ENCODE results near the gene WDR70. TPM values are rescaled to one million over a fixed set of nuclear protein-coding genes. Genes with fewer than 3 reads are reported as not detected.

Gene WDR70
- total RNA-seq, 1 donor from 2014 or later, result 31.3 TPM

DNA sequence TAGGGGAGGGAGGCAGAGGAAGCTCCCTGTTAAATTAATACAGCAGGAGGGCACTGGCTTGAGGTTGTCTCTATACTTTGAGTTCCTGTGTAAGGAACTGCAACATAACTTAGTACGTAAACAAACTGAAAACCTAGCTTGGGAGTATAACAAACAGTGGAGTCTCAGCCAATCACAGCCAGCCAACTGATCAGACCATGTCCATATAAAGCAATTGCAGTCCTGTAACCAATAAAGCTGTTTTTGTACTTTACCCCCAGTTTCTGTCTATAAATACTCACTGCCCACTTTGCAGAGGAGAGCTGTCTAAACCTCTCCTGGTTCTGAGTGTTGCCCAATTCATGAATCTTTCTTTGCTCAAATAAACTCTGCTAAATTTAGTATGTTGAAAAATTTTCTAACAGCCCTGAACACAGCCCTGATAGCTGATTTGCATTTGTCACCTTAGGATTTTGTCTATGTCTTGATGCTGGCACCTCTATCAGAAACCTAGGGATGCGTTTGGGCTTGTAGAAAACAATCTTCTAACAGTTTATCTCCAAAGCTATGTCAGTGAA is 420.8 kb downstream of the WDR70 start:
- FAIRE-seq (no peak), DNase-seq (ENCODE audit: low read depth) (no peak)
- Histone ChIP-seq H2AFZ (ENCODE audit: low read depth, low read length) (no peak overlapping the region), H3K9me3 (ENCODE audit: insufficient read depth, low read depth, low read length) (peaks cover 5% of the 10 kb centered on the region), H3K36me3 (ENCODE audit: insufficient read depth, low read length) (no peaks in the 10 kb centered on the region), H3K79me2 (ENCODE audit: insufficient read depth, low read length) (no peaks in the 10 kb centered on the region), H3K4me2 (ENCODE audit: low read length) (no peak overlapping the region), H3K27me3 (ENCODE audit: insufficient read depth, low read length) (peaks cover 2% of the 10 kb centered on the region), H3K4me1 (ENCODE audit: insufficient read depth, low read length) (no peaks in the 10 kb centered on the region), H3K4me3 (ENCODE audit: insufficient read depth, low read depth, low read length) (no peak overlapping the region), H3K27ac (ENCODE audit: low read depth, low read length) (no peak overlapping the region), H3K9ac (ENCODE audit: low read length) (no peak overlapping the region), H4K20me1 (ENCODE audit: insufficient read depth, low read length) (no peaks in the 10 kb centered on the region)
- Mint-ChIP-seq H3K4me3 (ENCODE audit: unreplicated experiment) (no peak overlapping the region), H3K9me3 (ENCODE audit: unreplicated experiment) (peaks cover 23% of the 10 kb centered on the region), H3K36me3 (ENCODE audit: low read depth, unreplicated experiment) (no peaks in the 10 kb centered on the region), H3K27me3 (ENCODE audit: low read depth, unreplicated experiment) (peaks cover 4% of the 10 kb centered on the region), H3K4me1 (ENCODE audit: low read depth, unreplicated experiment) (no peaks in the 10 kb centered on the region), H3K27ac (ENCODE audit: unreplicated experiment) (no peak overlapping the region)
- TF ChIP-seq, protein P1, sequence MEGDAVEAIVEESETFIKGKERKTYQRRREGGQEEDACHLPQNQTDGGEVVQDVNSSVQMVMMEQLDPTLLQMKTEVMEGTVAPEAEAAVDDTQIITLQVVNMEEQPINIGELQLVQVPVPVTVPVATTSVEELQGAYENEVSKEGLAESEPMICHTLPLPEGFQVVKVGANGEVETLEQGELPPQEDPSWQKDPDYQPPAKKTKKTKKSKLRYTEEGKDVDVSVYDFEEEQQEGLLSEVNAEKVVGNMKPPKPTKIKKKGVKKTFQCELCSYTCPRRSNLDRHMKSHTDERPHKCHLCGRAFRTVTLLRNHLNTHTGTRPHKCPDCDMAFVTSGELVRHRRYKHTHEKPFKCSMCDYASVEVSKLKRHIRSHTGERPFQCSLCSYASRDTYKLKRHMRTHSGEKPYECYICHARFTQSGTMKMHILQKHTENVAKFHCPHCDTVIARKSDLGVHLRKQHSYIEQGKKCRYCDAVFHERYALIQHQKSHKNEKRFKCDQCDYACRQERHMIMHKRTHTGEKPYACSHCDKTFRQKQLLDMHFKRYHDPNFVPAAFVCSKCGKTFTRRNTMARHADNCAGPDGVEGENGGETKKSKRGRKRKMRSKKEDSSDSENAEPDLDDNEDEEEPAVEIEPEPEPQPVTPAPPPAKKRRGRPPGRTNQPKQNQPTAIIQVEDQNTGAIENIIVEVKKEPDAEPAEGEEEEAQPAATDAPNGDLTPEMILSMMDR (IDR thresholded peaks at IDR 0.05; ENCODE audit: insufficient read depth, low read depth, low read length), result no peak
- TF ChIP-seq EZH2 (IDR thresholded peaks at IDR 0.05; ENCODE audit: insufficient read depth, low read length), result no peak

DNA sequence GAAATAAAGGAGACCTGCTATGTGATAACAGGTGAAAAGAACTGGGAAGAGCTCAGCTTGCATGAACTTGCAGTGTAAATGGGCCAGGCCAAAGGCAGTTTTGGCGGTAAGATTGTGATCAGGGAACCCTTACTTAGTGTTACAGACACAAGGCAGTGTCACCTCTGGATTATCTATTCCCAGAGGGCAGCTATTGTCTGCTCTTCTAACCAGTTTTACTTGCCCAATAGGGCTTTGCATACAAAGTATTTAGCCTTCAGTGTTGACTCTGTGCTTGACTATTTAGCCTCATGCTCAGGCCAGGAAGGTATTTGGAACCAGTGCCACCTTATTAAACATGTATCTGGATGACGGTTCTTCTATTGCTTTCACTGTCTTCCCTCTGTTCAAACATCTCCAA is 422.4 kb downstream of the WDR70 start:
- no peak overlapping the region for H2AFZ ChIP-seq (ENCODE audit: low read depth, low read length)
- no peak for DNase-seq (ENCODE audit: low read depth)
- H3K79me2 ChIP-seq (ENCODE audit: insufficient read depth, low read length), result no peaks in the 10 kb centered on the region
- Mint-ChIP-seq H3K9me3 (ENCODE audit: unreplicated experiment) (peaks cover 15% of the 10 kb centered on the region), H3K4me3 (ENCODE audit: unreplicated experiment) (no peak overlapping the region), H3K27me3 (ENCODE audit: low read depth, unreplicated experiment) (peaks cover 4% of the 10 kb centered on the region), H3K4me1 (ENCODE audit: low read depth, unreplicated experiment) (no peaks in the 10 kb centered on the region), H3K27ac (ENCODE audit: unreplicated experiment) (no peak overlapping the region), H3K36me3 (ENCODE audit: low read depth, unreplicated experiment) (no peaks in the 10 kb centered on the region)
- TF ChIP-seq, protein P1 (IDR thresholded peaks at IDR 0.05; ENCODE audit: insufficient read depth, low read depth, low read length), result no peak
- TF ChIP-seq EZH2 (IDR thresholded peaks at IDR 0.05; ENCODE audit: insufficient read depth, low read length), result no peak
- peaks cover 2% of the 10 kb centered on the region for H3K27me3 ChIP-seq (ENCODE audit: insufficient read depth, low read length)
- H3K4me1 ChIP-seq (ENCODE audit: insufficient read depth, low read length), result no peaks in the 10 kb centered on the region
- no peak overlapping the region for H3K4me3 ChIP-seq (ENCODE audit: insufficient read depth, low read depth, low read length)
- FAIRE-seq, result no peak
- H3K9ac ChIP-seq (ENCODE audit: low read length), result no peak overlapping the region
- no peak overlapping the region for H3K4me2 ChIP-seq (ENCODE audit: low read length)
- no peaks in the 10 kb centered on the region for H3K36me3 ChIP-seq (ENCODE audit: insufficient read depth, low read length)
- H3K9me3 ChIP-seq (ENCODE audit: insufficient read depth, low read depth, low read length), result no peaks in the 10 kb centered on the region
- no peaks in the 10 kb centered on the region for H4K20me1 ChIP-seq (ENCODE audit: insufficient read depth, low read length)
- H3K27ac ChIP-seq (ENCODE audit: low read depth, low read length), result no peak overlapping the region

Other genes starting within 250 kb of the WDR70 start
- gene CPLANE1, start 129.9 kb upstream of the WDR70 start, total RNA-seq, result 21.4 and 21.8 TPM in 2 replicates
- gene NUP155, start 8.2 kb upstream of the WDR70 start, total RNA-seq, result 26.7 and 28.8 TPM in 2 replicates

Data from astrocyte (in vitro differentiated cells and primary cell).